ENCODE data around the gene SPRED3.

Gene SPRED3

GRCh38 chr19:38374332-38375097 is 14.0 kb upstream of the SPRED3 start, which contains the start of gene PSMD8:
Gene PSMD8, plus strand, starts transcription at chr19:38374571. Its CDS starts 31 bp downstream, at chr19:38374602.
- DNase-seq, result peak; percentile 98

- peak; percentile 36 for DNase-seq
Measured at GRCh38 chr19:38375098-38375493, 13.4 kb upstream of the SPRED3 start.

DNA sequence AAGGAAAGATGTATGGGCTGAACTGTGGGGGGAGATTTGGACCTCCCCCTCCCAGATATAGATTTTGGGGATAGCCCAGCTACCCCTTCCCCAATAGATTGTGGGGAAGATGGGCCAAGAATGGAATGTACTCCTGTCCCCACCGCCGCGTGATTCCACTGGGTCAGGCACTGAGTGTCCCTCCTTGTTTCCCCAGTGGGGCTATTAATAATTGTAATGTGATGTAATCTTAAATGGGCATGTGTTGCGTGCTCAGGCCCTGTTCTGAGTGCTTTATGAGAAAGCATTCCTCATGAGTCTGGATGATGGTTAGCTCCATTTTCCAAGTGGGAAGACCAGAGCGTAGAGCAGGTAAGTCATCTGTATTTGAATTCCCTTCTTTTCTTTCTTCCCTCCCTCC is 12.7 kb upstream of the SPRED3 start:
- DNase-seq, result no peak

GRCh38 chr19:38376576-38376975 is 11.9 kb upstream of the SPRED3 start:
- no peak for DNase-seq

- DNase-seq, result no peak
Measured at GRCh38 chr19:38377052-38377451, 11.4 kb upstream of the SPRED3 start.

GRCh38 chr19:38378866-38379265 is 9.6 kb upstream of the SPRED3 start:
- DNase-seq, result no peak

GRCh38 chr19:38381138-38381537 is 7.4 kb upstream of the SPRED3 start:
- no peak for DNase-seq

GRCh38 chr19:38383184-38383583 is 5.3 kb upstream of the SPRED3 start:
- DNase-seq, result no peak

GRCh38 chr19:38383743-38384142 is 4.8 kb upstream of the SPRED3 start:
- no peak for DNase-seq

DNA sequence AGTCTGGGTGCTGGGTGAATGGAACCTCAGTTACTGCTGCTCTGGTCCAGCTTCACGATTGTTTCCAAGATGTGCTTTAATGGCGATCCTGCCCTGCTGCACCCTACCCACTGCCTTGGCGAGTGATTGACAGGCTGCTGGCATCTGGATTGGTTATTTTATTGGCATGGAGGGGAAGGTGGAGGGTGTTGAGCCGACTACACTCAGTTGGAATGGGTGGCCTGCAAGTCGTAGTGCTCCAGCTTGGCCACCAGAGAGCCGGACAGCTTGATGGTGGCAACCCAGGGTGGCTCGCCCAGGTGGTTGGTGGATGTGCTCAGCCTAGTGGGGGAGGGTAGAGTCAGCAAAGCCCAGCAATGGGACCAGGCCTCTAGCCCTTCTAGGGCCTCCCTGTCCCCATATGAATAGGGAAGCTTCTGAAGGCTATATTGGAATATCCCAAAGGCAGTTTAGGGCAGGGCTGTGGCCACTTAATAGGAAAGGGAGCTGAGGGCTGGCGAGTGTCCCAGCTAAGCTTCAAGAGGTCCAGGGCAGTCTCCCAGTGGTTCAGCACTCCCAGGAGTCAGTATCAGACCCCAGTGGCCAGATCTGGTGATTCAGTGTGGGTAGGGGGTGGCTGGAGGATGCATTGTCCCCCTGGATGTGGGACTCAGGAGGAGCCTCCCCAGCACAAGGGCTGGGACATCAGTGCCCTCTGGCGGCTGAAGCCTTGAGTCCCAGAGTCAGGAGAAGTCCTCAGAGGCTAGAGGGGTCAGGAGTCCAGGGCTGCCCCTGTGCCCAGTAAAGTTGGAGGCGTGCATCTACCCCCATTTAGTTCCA is 4.1 kb upstream of the SPRED3 start:
- no peak for DNase-seq

GRCh38 chr19:38385057-38385803 is 3.3 kb upstream of the SPRED3 start:
- no peak for DNase-seq

- DNase-seq, result no peak
Measured at GRCh38 chr19:38385804-38386257, 2.7 kb upstream of the SPRED3 start.

GRCh38 chr19:38386300-38386970 is 2.1 kb upstream of the SPRED3 start:
- no peak for DNase-seq

- no peak for DNase-seq
Measured at GRCh38 chr19:38386971-38387549, 1.4 kb upstream of the SPRED3 start.

GRCh38 chr19:38387550-38388348 is 748 bp upstream of the SPRED3 start, which contains the start of gene GGN:
Gene GGN, minus strand, starts transcription at chr19:38388034. Its CDS starts 773 bp downstream, at chr19:38387261.
- DNase-seq, result no peak

DNA sequence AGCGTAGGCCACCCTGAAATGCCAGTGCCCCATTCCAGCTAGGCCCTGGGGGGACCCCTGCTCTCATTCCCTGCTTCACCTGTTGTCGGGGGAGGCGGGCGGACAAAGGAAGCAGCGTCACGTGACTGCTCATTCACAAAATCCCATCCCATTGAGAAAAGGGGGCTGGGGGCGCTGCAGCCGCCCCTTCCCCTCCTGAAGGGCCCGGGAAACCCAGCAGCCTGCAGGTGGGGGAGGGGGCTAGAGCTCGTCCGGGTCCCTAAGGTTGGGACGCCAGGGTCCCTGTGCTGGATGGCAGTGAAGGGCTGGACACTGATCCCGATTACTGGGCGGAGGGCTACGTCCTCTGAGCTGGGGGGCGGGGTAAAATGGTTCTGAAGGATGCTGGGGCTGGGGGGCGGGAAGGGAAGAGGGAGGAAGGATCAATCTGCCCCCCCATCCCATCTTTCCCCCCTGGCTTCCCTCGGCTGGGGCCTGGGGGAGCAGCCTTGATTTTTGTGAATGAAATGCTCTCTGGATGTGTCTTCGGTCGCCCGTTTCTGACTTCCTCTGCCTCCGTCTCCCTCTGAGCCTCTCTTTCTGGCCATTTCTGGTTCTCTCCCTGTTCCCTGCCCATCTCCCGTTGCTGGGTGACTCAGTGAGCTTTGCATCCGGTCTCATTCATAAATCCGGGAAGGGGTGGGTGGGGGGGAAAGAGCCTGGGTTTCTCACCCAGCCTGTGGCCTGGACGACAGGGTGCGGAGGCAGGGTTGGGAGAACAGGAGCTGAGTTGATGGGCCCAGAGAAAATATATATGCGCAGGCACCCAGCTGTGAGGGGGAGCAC is 816 bp downstream of the SPRED3 start:
- DNase-seq, result no peak

GRCh38 chr19:38389957-38390924 is 1.7 kb downstream of the SPRED3 start:
- no peak for DNase-seq

- DNase-seq, result no peak
Measured at GRCh38 chr19:38391911-38392464, 3.5 kb downstream of the SPRED3 start.

Measured in GF-D8 (cell line).